A673 (cell line): ENCODE results near the gene ATP1A1.

Experiments
- CTCF ChIP-seq: fragments of 300-800, 200-600 bp; sonication (generic); conservative IDR thresholded peaks from 2 replicates; pipeline ENCODE4 v1.5.1; 2017; ENCODE audit warnings: low read depth, mild to moderate bottlenecking, antibody characterized with exemption, low read length, moderate library complexity, mixed read lengths
- EZH2 ChIP-seq: fragments of 200-600 bp; sonication (generic); IDR thresholded peaks from 2 replicates; pipeline ENCODE4 v1.6.1; 2017; ENCODE audit warnings: borderline replicate concordance, low read depth, mild to moderate bottlenecking, mixed read lengths, antibody characterized with exemption, low read length; ENCODE audit not compliant: poor library complexity, severe bottlenecking

- TF ChIP-seq EZH2 (no peak), CTCF (no peak)
Measured at GRCh38 chr1:116365353-116365780, 7.7 kb upstream of the ATP1A1 start.
